SW480 (cell line): ENCODE measurements around the gene HDGF.

Experiments
- DNase-seq: peaks from one replicate; pipeline ENCODE4 v3.0.0-alpha.2; 2016; ENCODE audit warnings: low spot score

The HDGF gene

DNA sequence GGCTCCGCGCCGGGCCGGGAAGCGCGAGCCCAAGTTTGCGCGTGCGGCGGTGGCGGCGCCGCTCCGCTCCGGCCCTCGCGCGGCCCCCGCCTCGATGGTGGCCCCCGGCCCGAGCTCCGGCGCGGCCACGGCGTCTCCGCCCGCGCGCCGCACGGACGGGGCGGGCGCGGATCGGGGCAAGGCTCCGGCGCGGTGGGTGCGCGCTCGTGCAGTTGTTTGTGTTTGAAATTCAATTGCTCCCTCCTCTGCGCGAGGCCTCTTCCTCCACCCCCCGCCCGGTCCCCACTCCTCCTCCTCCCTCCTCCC is at the start of gene HDGF:
HDGF (minus strand) TSS at position 225 of the 306 bp plus-strand sequence. CDS start 246 bp downstream, outside the sequence.
- no peak for DNase-seq

DNA sequence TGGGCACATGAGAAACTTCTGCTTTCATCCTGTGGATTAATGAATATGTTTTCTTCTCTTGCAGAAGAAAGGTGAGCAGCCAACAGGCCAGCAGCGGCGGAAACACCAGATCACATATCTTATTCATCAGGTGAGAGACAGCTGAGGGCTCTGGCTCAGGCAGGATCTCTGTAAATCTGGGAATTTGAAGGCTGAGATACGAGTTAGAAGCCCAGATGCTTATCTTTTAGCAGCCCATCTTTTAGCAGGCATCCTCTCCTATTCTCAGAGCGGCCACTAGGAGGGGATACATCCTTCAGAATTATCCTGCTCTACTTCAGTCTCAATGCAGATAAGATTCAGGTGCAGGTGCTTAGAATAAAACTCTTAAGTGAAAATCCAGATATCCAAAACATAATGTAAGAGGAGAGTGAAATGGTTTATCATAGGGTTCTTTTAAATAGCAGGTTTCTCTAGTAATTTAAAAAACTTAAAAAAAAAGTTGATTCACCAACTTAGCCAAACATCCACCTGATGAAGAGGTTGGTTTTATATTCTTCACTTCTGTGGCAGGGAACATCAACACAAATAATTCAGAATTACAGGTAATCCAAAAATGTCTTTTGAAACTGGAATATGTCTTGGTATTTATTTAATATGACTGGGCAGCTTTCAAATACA is 45.9 kb upstream of the HDGF start:
- peak; percentile 56 for DNase-seq

DNA sequence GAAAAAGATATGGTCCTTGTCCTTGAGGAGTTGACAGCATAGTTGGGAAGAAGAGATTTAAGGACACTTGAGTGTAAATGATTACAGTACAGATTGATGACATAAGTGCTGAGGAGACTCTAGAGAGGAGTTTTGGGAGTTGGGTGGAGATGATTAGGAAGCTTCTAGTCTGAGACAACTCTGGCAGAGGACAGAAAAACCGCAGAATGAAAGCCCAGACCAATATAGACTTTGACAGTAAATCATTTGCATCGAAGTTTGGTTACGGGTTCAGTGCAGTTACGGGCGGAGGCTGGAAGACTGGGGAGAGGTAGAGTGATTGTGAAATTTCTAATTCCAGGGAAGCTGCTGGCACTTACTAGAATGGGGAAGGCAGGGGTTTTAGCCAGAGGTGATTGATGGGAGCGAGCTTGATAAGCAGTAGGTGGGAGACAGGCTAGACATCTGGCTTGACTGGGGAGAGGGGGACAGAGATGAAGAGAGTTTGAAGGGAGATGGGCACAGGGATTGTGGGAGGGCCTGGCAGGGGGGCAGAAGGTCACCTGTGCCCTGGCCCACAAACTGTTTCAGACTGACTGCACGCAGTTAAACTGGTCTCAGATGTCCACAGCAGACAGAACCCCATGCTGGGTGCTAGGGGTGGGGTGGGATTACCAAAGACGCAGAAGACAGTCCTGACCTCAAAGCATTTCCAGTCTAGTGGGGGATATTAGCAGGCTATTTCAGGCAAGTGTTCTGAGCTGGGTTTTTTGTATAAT is 45.0 kb upstream of the HDGF start:
- no peak for DNase-seq

DNA sequence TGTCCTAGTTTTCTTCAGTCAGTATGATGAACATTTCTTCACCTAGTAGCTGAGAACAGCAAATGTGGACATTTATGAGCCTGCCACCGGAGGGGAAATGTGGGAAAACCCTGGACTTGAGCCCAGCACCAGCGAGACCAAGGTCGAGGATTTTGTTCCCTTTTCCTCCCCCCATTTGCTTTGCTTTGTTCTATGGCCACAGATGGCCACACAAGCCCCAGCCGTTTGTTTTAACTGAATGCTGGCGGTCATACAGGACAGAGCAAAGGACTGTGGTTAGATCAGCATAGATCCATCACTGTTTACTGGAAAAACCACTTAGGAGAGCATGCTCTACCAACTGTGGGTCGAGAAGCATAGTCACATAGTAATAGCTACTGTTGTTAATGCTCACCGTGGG is 44.3 kb upstream of the HDGF start:
- DNase-seq, result no peak

DNA sequence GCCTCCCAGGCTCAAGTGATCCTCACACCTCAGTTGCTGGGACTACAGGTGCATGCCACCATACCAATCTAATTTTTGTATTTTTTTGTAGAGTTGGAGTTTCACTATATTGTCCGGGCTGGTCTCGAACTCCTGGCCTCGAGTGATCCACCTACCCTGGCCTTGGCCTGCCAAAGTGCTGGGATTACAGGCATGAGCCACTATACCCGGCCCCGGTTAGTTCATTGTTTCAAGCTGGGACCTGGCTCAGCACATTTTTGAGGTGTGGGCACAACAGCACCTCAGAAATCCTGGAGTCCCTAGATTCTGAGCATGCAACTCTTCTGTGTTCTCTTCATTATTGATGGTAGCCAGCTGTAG is 43.9 kb upstream of the HDGF start:
- no peak for DNase-seq

DNA sequence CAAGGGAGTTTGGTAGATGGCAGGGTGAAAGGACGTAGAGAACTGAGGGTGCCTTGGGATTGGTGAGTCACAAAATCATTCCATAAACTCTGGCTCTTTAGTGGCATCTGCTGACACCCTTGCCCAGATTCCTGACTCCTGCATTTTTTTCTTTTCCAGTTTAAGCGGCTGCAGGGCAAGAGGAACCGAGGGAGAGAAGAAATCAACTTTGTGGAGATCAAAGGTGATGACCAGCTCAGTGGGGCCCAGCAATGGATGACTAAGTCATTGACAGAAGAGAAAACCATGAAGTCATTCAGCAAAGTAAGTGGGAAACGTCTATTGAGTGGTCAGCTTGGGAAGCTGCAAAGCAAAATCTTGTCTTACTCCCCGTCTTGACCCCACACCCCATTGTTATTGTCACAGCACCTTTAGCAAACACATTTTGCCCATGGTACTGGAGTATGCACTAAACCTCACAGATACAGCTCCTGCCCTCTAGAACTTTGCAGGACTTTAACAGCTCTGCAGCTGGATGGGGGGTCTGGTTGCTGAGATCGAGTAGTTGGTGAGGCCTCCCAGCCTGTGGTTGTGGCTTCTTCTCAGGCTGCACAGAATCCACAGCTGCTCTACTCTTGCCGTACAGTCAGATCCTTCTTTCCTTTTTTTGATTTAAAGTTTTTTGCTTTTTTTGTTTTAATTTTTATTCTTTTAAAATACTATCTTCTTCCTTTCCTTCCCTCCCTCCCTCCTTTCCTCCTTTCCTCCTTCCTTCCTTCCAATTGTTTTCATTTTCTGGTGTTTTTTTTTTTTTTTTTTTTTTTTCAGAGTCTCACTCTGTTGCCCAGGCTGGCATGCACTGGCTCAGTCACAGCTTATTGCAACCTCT is 43.3 kb upstream of the HDGF start:
- peak; percentile 27 for DNase-seq

DNA sequence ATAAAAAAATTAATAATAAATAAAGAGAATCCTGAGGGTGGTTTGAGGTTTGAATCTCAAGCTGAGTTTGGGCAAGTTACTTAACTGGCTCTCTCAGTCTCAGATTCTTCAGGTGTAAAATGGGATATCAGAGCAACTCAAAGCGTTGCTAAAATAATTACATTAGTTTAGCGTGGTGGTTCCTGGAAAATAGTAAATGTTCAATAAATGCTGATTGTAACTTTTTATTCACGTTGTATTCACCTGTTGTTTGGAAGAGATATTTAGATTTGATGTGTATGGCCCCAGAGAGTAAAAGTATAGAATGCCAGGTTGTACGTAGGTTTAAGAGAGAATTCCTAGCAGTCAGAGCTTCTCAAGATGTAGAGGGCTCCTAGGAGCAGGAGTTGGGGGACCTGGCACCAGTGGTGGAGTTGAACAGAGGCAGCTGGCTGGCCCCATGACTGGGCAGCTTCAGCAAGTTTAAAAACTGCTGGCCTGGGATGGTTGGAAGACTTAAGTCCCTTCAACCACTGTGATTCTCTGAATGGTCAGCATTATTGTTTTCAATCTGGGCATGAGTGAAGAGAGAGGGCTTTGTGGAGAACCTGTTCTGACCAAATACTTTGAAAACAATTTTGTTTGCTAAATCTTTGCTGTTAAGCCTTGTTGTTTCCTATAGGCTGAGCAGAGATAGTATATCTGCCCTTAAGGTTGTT is 38.3 kb upstream of the HDGF start:
- no peak for DNase-seq

DNA sequence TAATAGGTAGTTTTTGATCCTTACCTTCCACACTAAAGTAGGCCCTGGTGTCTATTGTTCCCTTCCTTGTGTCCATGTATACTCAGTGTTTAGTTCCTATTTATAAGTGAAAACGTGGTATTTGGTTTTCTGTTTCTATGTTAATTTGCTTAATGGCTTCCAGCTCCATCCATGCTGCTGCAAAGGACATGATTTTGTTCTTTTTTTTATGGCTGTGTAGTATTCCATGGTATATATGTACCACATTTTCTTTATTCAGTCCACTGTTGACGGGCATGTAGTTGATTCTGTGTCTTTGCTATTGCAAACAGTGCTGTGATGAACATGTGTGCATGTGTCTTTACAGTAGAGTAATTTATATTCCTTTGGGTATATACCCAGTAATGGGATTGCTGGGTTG is 36.7 kb upstream of the HDGF start:
- no peak for DNase-seq

DNA sequence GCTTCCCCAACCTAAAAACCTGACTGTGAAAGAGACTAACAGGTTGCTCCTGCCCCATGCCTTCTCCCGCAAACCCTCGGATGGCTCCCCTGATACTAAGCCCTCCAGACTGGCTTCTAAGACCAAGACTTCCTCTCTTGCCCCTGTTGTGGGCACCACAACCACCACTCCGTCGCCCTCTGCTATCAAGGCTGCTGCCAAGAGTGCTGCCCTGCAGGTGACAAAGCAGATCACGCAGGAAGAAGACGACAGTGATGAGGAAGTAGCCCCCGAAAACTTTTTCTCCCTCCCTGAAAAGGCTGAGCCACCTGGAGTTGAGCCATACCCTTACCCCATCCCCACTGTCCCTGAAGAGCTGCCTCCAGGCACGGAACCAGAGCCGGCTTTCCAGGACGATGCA is 35.2 kb upstream of the HDGF start:
- no peak for DNase-seq

DNA sequence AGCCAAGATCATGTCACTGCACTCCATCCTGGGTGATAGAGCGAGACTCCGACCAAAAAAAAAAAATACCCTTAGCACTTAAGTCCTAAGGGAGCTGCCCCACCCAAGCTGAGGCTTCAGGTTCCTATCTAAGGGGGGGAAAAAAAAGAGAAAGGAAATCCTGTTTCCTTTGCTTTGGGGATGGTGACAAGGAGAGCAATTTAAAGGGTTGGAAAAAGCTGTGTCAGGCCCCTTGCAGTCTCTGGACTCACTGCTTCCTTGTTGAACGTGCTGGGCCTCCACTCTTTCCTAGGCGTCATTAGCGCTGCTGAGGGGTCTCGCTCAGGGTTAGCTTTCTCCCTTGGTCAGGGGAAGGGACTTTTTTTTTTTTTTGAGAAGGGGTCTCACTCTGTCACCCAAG is 34.0 kb upstream of the HDGF start:
- DNase-seq, result no peak

DNA sequence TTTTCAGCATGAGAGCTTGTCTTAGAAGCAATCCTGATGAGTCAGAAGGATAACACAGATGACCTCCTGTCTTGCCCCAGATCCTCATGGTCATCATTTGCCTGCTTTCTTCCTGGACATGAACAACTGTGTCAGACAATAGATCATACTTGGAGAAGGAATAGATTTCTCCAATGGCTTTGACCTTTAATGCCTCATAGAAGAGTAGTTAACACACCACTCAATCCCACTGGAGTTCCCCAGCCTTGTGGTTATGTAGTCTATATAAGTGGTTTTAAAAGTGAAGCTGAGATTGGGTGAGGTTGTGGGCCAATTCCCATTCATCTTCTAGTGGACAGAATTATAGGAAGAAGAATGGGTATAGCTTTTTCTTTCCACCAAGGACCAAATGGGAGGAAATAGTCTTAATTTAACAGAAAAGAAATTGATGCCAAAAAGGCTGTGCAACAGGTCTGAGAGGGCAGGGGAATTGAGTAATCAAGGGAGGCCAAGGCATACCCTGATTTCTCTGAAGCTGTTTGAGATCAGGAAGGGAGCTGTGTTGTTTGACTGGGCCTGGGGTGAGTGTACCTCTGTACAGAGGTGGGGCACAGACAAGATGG is 30.2 kb upstream of the HDGF start:
- no peak for DNase-seq

DNA sequence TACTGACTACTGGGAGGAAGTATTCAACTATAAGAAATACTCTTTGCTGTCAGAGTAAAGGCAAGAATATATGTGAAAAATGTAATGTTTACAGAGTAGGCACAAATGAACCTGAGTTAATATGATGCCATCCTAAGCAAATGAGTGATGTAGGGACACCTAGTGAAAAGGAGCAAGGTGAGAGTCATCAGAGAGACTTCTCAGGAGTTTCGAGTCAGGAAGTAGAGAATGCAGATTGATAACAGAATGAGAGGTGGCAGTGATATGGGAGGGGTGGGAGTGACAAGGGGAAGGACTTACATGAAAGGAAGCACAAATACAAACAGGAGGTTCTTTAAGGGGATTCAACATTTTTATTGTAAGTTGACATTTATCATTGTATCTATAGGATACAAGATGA is 26.1 kb upstream of the HDGF start:
- DNase-seq, result no peak

DNA sequence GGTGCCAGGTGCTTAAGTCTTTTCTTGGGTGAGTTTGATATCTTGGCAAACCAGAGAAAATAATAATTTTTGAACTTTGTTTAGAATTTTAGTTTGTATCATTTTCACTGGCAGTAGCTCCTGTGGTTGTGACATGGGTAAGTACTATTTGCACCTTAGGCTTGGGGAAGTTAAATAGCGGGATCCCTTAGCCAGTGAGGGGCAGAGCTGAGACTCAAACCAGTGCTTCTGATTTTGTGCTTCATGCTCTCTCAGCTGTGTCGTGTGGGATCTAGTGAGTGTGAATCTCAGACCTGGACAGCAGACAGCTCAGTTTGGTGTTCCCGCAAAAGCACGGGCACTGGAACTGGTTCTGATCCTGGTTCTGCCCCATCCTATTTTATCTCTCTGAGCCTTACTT is 25.5 kb upstream of the HDGF start:
- DNase-seq, result no peak

DNA sequence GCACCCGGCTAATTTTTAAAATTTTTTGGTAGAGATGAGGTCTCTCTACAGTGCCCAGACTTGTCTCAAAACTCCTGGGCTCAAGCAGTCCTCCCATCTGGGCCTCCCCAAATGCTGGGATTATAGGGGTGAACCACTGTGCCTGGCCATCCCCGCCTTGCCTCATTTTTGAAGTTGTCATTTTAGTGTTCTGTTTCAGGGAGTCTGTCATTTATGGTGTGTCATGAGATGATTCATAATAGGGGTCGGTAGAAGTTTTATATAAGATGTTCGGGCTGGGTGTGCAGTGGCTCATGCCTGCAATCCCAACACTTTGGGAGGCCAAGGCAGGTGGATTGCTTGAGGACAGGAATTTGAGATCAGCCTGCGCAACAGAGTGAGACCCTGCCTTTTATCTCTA is 24.3 kb upstream of the HDGF start:
- no peak for DNase-seq

DNA sequence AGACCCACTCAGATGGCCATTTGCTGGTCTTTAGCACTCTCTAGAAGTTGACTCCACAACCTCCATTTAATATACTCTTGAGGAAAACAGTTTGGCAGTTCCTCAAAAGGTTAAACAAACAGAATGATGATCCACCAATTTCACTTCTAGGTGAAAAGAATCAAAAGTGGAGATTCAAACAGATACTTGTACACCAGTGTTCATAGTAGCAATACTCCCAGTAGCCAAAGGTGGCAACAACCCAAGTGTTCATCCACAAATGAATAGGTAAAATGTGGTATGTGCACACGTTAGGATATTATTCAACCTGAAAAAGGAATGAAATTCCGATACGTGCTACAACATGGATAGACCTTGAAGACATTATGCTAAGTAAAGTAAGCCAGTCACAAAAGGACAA is 22.1 kb upstream of the HDGF start:
- DNase-seq, result no peak

DNA sequence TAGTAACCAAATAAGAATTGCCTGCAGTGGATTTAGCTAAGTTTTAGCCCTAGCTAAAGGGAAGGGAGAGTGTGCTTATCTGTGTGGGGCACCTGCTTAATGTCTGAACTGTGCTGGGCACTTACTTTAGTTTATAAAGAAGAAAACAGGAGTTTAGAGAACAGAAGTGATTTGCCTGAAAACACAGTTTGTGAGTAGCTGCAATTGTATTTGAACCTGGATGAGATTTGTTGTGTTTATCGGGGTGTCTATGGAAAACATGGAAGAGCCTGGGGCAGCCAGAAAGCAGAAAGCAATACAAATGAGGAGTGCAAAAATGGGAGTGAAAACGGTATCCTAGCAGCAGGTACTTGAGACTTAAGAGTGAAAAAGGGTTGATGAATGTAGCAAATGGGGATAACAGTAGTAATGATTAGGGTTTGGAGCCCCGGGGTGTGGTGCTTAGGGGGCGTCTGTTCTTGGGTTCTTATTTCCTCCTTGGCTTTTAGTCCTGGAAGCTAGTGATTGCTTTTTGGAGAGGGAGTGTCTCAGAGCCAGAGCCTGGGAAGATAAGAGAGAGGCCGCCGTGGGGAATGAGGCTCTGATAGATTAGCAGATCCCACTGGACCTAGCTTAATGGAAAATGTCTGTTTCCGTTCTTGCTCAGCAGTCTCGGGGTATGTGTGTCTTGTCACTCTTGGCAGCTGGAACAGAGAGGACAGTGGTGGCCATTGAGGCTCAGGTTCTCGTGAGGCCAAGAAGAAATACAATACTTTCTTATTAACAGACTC is 21.4 kb upstream of the HDGF start:
- DNase-seq, result no peak

DNA sequence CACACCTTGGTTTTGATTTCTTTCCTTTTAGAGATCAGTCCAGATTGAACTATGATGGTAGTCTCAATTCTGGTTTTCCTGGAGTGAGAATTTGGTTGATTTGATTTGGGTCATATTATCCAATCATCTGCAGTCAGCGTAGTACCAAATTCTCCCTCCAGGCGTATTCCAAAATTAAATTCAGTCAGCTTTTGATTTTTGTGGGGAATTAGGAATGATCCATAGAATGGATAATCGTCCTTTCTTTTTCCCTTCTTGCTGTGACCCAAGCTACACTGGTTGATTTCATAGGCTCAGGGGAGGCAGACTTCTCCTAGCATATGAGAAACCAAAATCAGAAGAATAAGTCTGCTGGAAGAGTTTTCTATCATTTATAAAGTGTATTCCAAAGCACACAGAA is 20.7 kb upstream of the HDGF start:
- no peak for DNase-seq

DNA sequence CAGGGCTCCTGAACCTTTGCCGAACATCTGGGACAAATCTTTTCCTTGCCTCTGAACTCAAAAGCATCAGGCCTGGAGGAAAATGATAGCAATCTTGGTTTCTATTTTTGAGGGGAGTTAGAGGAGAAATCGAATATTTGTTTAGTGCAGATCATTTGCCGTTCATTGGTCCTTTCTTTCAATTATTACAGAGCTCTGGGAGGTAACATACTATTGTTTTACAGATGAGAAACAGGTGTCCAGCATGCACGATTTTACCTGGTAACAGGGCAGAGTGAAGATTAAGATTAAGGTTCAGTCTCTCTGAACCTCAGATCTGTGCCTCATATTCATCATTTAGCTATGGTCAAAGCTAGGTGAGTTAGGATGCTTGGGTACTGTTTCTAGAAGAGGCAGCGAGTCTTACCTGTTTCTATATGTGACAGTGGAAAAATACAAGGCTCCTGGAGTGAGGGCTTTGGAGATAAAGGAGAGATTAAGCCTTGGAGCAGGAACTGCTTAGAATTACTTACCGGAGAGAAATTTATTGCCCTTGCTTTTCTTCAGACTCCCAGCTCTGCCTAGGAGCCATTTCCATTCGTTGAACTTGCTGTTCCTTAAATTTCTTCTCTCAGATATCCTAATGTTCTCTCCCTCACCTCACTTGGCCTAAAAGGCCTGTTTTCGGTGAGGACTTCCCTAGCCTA is 17.3 kb upstream of the HDGF start:
- no peak for DNase-seq

DNA sequence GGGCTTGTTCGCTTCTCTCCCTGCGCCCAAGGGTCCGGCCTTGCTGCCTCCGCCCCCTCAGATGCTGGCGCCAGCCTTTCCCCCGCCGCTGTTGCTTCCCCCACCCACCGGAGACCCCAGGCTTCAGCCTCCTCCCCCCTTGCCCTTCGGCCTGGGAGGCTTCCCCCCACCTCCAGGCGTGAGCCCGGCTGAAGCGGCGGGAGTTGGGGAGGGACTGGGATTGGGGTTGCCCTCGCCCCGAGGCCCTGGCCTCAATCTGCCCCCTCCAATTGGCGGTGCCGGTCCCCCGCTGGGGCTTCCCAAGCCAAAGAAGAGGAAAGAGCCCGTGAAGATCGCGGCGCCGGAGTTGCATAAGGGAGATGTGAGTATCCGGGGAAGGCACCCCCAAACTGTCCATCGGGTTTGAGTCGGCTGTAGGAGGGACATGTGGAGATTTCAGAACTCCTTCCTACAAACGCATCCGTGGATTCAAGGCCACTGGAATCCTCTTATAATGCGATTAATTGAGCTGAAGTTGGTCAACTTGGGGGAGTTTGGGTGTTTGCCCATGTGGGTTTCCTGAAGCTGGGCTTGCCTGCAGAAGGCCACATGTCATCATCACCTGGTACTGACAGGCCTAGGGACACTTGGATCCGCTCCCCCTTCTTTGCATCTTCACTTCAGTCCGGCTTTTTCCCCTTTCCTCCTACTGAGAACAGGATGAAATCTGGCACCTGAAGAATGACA is 16.6 kb upstream of the HDGF start:
- DNase-seq, result no peak
